Measurements from ENCODE around the gene KLK10. TPM values are rescaled to one million over a fixed set of nuclear protein-coding genes. Genes with fewer than 3 reads are reported as not detected.
A peak's percentile ranks its signal among the peaks of the same experiment; 100 is the strongest.

Gene KLK10
- total and polyA plus RNA-seq, 11 donors: 0.12 to 4.0 (median 0.35) TPM; not detected in 5

DNA sequence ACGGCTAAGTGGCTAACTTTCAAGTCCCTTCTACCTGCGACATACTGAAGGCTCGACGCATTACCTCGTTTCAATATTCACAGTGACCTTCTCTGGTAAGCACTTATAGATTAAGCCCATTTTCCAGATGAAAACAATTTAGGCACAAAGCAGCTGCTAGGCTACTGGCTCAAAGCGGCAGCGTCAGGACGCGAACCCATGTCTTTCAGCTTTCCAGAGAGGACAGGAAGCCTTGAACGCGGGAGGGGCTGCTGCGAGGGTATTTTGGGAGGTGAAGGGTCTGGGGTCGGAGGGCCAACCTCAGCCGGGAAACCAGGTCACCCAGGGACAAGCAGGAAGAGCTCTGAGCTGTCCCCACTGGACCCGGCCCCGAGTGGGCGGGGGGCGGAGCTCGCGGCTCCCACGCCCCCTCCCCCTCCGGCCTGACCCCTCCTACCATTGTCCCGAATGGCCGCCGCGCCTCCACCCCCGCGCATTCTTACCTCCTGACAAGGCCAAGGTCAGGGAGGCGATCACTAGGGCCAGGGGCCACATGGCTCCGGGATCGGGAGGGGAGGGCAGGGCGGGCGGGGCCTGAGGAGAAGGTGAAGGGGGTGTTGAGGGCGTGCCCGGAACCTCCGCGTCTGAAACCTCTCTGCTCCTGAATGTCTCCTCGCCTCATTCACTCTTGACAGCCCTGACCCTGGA, 45.2 kb upstream of the KLK10 start, which contains the start of gene KLK13:
Gene KLK13 (minus strand): TSS at position 559 of the 687 bp plus-strand sequence. CDS start 25 bp downstream, at position 534.
- WGBS, 4 donors: 12 to 32% (median 19%) methylated on average over 18 to 38 of the region's 38 CpGs

DNA sequence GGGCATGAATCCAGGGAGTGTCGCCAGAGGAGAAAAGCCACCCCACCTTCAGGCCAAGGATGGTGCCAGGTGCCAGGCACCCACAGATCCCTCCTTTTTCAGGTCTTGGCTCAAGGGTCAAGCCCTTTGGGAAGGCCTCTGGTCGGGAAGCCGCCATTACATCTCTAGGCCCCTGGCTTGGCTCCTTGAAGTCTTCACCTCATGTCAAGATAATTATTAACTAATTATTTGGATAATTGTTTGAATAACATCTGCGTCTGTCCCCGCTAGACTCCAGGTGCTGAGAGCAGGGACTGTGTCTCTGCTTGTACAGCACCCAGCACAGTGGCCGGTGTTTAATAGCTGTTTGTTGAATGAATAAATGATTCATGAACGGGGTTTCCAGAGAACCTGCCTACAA, 44.2 kb upstream of the KLK10 start:
- no peaks in the 10 kb centered on the region for H3K36me3 ChIP-seq
- intact Hi-C loops (cut with DNase I): no loop called here
- H3K9me3 ChIP-seq: no peaks in the 10 kb centered on the region
- peaks cover 0 to 15% (median 5%) of the 10 kb centered on the region in 12 donors for H3K4me1 ChIP-seq
- WGBS, 4 donors: 80 to 98% (median 92%) methylated on average over 7 of the region's 7 CpGs
- no peak for DNase-seq
- peaks cover 0 to 38% (median 8%) of the 10 kb centered on the region in 9 donors for H3K27me3 ChIP-seq
- H3K4me3 ChIP-seq: no peak overlapping the region
- TF ChIP-seq POLR2A (IDR thresholded peaks at IDR 0.05) (no peak), CTCF (IDR thresholded peaks at IDR 0.05) (no peak)
- ATAC-seq: no peak
- H3K27ac ChIP-seq: no peak overlapping the region

More for the DNA sequence above, 45.2 kb upstream of the KLK10 start, which contains the start of gene KLK13:
- peak within 1 kb of the TSS in 9 of 12 donors; percentile 31 to 44 (median 42) for H3K4me3 ChIP-seq
- DNase-seq: peak; percentile 37 to 74 (median 56)
- intact Hi-C loops (cut with DNase I): no loop called here
- peaks cover 0 to 15% (median 5%) of the 10 kb centered on the region in 12 donors for H3K4me1 ChIP-seq
- ATAC-seq: peak in 3 of 4 donors; percentile 77 to 95 (median 85)
- no peak for TF ChIP-seq POLR2A (IDR thresholded peaks at IDR 0.05)
- no peak for TF ChIP-seq CTCF (IDR thresholded peaks at IDR 0.05)
- H3K27ac ChIP-seq: peak within 1 kb of the TSS in 1 of 12 donors; percentile 43
- H3K27me3 ChIP-seq: peaks cover 0 to 38% (median 8%) of the 10 kb centered on the region in 9 donors
- no peaks in the 10 kb centered on the region for H3K36me3 ChIP-seq
- no peaks in the 10 kb centered on the region for H3K9me3 ChIP-seq

DNA sequence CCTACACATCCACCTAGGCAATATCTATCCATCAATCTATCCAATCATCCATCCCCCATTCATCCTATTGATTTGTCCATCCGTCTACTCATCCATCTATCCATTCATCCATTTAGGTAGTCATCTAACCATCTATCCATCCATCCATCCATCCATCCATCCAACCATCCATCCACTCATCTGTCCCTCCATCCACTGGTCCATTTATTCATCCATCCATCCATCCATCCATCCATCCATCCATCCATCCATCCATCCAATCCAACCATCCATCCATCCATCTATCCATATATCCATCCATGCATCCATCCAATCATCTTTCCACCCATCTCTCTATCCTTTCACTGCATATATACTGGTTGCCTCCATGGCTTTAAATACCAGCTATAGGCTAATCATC, 41.5 kb upstream of the KLK10 start:
- TF ChIP-seq CTCF (IDR thresholded peaks at IDR 0.05) (no peak), POLR2A (IDR thresholded peaks at IDR 0.05) (no peak)
- H3K9me3 ChIP-seq: no peaks in the 10 kb centered on the region
- no peaks in the 10 kb centered on the region for H3K36me3 ChIP-seq
- ATAC-seq (no peak), DNase-seq (no peak)
- no peak overlapping the region for H3K27ac ChIP-seq
- WGBS, 4 donors: 0% methylated on average over 1 of the region's 1 CpG
- H3K27me3 ChIP-seq: peaks cover 0 to 34% (median 8%) of the 10 kb centered on the region in 9 donors
- peaks cover 0 to 15% (median 5%) of the 10 kb centered on the region in 12 donors for H3K4me1 ChIP-seq
- H3K4me3 ChIP-seq: no peak overlapping the region
- intact Hi-C loops (cut with DNase I): no loop called here

- Histone ChIP-seq H3K4me3 (no peak overlapping the region), H3K27me3 (peaks cover 0 to 28% (median 8%) of the 10 kb centered on the region in 9 donors), H3K4me1 (peaks cover 0 to 10% (median 5%) of the 10 kb centered on the region in 12 donors), H3K27ac (no peak overlapping the region), H3K36me3 (no peaks in the 10 kb centered on the region), H3K9me3 (no peaks in the 10 kb centered on the region)
- intact Hi-C loops (cut with DNase I): no loop called here
- 62 to 70% (median 66%) methylated on average over 4 of the region's 4 CpGs for WGBS, 4 donors
- DNase-seq (no peak), ATAC-seq (no peak)
- TF ChIP-seq CTCF (IDR thresholded peaks at IDR 0.05) (no peak), POLR2A (IDR thresholded peaks at IDR 0.05) (no peak)
Observed at GRCh38 chr19:51060336-51060735, 40.8 kb upstream of the KLK10 start.

Measured in heart left ventricle (tissue), 16 donors.